Activated CD8-positive, alpha-beta memory T cell treated with anti-CD3 and anti-CD28 coated beads, Interleukin-2, amount 10 ng/mL, durations not matched to agents 7 days and 5 days (primary cell): ENCODE results near the gene OR2G2. TPM values are rescaled to one million over a fixed set of nuclear protein-coding genes. Genes with fewer than 3 reads are reported as not detected.

Experiments used
- ATAC-seq: fragments of 150-1000 bp; cut with Tn5 transposase; one replicate; pipeline ENCODE4 v1.10.0; 2021; ENCODE audit warnings: moderate library complexity
- CTCF ChIA-PET: fragments of 350-600 bp; sonication (Branson Sonifier 250); formaldehyde crosslinking; loops from one replicate; lab custom pipeline; 2021; ENCODE audit warnings: antibody characterized with exemption; lab: Charles Lee
- DNase-seq: peaks from one replicate; pipeline ENCODE4 v3.0.0-alpha.2; 2020
- H3K27ac Mint-ChIP-seq: one replicate; pipeline ENCODE4 v1.8.0; 2021; ENCODE audit warnings: mild to moderate bottlenecking, mixed read lengths
- H3K27me3 Mint-ChIP-seq: one replicate; pipeline ENCODE4 v1.8.0; 2021; ENCODE audit warnings: mixed read lengths
- H3K36me3 Mint-ChIP-seq: one replicate; pipeline ENCODE4 v1.8.0; 2021; ENCODE audit warnings: mild to moderate bottlenecking, mixed read lengths
- H3K4me1 Mint-ChIP-seq: one replicate; pipeline ENCODE4 v1.8.0; 2021; ENCODE audit warnings: mixed read lengths
- H3K4me3 Mint-ChIP-seq: one replicate; pipeline ENCODE4 v1.8.0; 2021; ENCODE audit warnings: mild to moderate bottlenecking, moderate library complexity, mixed read lengths
- H3K9me3 Mint-ChIP-seq: one replicate; pipeline ENCODE4 v1.8.0; 2022; ENCODE audit warnings: low read depth, mixed read lengths
- total RNA-seq, 2 experiments: library from RNA; stranded (reverse); gene quantifications; one replicate each; pipeline ENCODE4 v1.2.3, GENCODE V29; 2021

The OR2G2 gene
- total RNA-seq, 2 experiments from 2014 or later: not detected

DNA sequence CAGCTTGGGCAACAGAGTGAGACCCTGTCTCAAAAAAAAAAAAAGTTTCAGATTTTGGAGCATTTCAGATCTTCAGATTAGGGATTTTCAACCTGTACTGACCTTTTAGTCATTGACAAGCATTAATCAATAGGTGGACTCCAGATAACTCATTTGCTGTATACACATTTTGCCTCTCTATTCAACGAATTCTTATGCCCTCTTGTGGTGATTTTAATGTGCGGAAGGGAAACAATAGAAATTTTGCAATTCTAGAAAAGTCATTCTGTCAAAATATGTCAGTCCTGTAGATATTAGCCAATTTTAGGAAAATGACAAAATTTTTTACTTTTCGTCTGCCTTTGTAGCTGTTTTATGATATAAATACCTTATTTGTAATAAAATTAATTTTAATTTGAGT is 11.6 kb upstream of the OR2G2 start:
- H3K4me3 Mint-ChIP-seq: no peak overlapping the region
- H3K27me3 Mint-ChIP-seq: no peaks in the 10 kb centered on the region
- ATAC-seq (no peak), DNase-seq (no peak)
- H3K36me3 Mint-ChIP-seq: peaks cover 1% of the 10 kb centered on the region
- CTCF ChIA-PET: interaction anchor here (0.6 kb wide), 1 partner anchor 187 kb away, joined by 3 read pairs; no protein-coding TSS in a partner anchor
- H3K9me3 Mint-ChIP-seq: no peaks in the 10 kb centered on the region
- H3K27ac Mint-ChIP-seq: no peak overlapping the region
- no peaks in the 10 kb centered on the region for H3K4me1 Mint-ChIP-seq

DNA sequence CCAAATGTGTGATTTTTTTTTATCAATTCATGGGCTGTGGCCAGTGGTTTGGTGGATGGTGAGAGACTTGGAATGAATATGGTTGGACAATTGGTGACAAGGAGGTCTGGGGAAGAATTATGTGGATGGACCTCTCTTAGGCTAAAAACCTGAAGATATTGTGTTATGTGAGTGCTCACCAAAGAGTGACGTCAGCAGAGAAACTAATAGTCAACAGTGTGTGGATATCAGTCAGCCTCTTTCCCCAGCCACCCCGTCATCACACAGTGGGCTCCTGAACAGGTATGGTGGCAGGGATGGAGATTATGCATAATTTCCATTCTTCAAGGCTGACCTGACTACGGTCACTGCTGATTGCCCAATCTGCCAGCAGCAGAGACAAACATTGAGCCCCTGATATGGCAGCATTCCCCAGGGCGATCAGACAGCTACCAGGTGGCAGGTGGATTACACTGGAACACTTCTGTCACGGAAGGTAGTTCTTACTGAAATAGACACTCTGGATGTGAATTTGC is 9.2 kb upstream of the OR2G2 start:
- no peak for DNase-seq
- CTCF ChIA-PET: no interaction called here
- no peak overlapping the region for H3K4me3 Mint-ChIP-seq
- no peaks in the 10 kb centered on the region for H3K4me1 Mint-ChIP-seq
- H3K27me3 Mint-ChIP-seq: no peaks in the 10 kb centered on the region
- ATAC-seq: no peak
- H3K27ac Mint-ChIP-seq: no peak overlapping the region
- no peaks in the 10 kb centered on the region for H3K9me3 Mint-ChIP-seq
- H3K36me3 Mint-ChIP-seq: no peaks in the 10 kb centered on the region

DNA sequence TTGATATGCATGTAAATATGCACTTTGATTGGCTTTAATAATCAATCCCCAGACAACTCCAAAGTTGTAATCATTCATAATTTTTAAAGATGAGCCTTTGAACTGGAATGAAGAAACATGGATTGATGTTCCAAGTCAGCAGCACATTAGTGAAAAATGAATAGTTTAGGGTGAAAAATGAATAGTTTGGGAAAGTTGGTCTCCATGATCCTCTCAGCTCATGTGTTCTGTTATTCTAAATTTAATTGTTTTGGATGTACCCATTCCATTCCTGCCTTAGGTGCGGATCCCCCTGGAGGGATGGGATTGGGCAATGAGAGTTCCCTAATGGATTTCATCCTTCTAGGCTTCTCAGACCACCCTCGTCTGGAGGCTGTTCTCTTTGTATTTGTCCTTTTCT is 17.1 kb downstream of the OR2G2 start, which contains the start of gene OR2G3:
Gene OR2G3, plus strand, starts transcription at position 301 of the 400 bp plus-strand sequence. Its CDS starts 0 bp downstream, at position 301.
- ATAC-seq (no peak), DNase-seq (no peak)
- H3K27ac Mint-ChIP-seq: no peak within 1 kb of the TSS
- no peaks in the 10 kb centered on the region for H3K4me1 Mint-ChIP-seq
- H3K4me3 Mint-ChIP-seq: no peak within 1 kb of the TSS
- no peaks in the 10 kb centered on the region for H3K36me3 Mint-ChIP-seq
- H3K9me3 Mint-ChIP-seq: no peaks in the 10 kb centered on the region
- CTCF ChIA-PET: no interaction called here
- no peaks in the 10 kb centered on the region for H3K27me3 Mint-ChIP-seq

DNA sequence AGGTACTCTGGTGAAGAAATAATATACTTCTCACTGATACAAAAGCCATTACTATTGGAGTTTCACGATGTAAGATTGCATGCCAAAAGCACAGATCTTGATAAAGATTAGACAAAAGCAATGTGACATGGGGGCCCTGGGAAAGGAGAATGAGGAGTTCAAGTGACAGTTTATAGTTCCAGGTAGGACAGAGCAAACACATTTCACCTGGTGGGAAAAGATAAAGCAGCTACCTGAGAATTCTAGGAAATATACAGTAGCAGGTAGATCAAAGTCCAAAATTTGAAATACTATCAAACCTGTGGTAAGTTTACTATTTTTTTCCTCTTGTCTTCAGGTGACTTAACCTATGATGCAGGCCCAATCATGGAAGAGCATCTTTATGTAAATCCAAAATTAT is 25.2 kb downstream of the OR2G2 start:
- DNase-seq: no peak
- CTCF ChIA-PET: no interaction called here
- ATAC-seq: no peak
- Mint-ChIP-seq H3K4me1 (no peaks in the 10 kb centered on the region), H3K27me3 (no peaks in the 10 kb centered on the region), H3K27ac (no peak overlapping the region), H3K36me3 (no peaks in the 10 kb centered on the region), H3K9me3 (no peaks in the 10 kb centered on the region), H3K4me3 (no peak overlapping the region)

DNA sequence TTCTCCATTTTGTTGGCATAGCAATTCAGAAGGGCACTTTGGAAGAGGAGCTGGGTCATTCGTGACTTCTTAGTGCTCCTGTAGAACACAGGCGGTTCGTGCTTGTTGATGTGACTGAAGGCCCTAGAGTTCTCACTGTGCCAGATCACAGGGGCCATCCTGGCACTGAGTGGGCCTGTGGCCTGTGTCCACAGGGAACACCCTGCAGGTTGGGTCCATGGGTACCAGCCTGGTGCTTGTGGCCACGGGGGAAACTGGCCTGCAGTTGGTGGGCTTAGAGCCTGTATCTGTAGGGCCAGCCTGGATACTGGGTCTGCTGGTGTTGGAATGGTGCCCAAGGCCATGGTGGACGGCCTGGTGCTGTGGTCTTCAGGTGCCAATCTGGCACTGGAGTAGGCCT is 26.5 kb downstream of the OR2G2 start:
- no peak overlapping the region for H3K27ac Mint-ChIP-seq
- no peaks in the 10 kb centered on the region for H3K27me3 Mint-ChIP-seq
- no peak overlapping the region for H3K4me3 Mint-ChIP-seq
- no peak for DNase-seq
- no peaks in the 10 kb centered on the region for H3K36me3 Mint-ChIP-seq
- H3K4me1 Mint-ChIP-seq: no peaks in the 10 kb centered on the region
- no peaks in the 10 kb centered on the region for H3K9me3 Mint-ChIP-seq
- no peak for ATAC-seq
- CTCF ChIA-PET: no interaction called here

DNA sequence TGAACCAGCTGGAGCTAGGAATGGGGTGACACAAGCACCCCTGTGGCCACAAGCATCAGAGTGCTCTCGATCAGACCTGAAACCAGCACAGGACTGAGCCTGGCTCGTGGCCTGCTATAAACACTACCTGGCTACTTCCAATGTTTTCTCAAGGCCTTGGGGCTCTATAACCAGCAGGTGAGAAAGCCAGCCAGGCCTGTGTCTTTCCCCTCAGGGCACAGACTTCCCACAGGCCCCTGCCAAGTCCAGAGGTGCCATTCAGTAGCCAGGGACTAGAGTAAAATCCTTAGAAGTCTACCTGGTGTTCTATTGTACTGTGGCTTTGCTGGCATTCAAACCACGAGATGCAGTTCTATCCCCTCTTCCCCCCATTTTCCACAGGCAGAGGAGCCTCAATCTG is 39.8 kb downstream of the OR2G2 start:
- Mint-ChIP-seq H3K27me3 (no peaks in the 10 kb centered on the region), H3K9me3 (peaks cover 2% of the 10 kb centered on the region), H3K36me3 (no peaks in the 10 kb centered on the region), H3K4me1 (no peaks in the 10 kb centered on the region), H3K4me3 (no peak overlapping the region), H3K27ac (no peak overlapping the region)
- CTCF ChIA-PET: no interaction called here
- DNase-seq: no peak
- no peak for ATAC-seq

DNA sequence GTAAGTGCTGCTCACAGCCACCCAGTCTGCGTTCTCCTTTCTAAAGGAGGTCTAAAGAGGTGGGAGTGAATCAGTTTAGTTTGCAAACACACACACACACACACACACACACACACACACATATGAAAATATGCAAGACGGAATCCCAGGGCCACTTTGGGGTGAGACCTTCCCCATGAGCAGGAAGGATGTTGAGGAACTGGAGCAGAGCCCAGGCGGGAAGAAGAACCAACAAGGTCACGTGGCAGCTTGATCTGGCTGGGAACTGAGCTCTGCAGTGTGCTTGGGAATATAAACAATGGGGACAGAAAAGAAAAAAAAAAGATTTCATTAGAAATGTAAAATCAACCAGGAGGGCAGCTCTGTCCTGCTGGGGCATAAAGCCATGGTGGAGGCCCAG is 49.9 kb downstream of the OR2G2 start:
- Mint-ChIP-seq H3K9me3 (no peaks in the 10 kb centered on the region), H3K4me3 (no peak overlapping the region), H3K27me3 (peaks cover 5% of the 10 kb centered on the region), H3K36me3 (no peaks in the 10 kb centered on the region), H3K4me1 (no peaks in the 10 kb centered on the region), H3K27ac (no peak overlapping the region)
- ATAC-seq (no peak), DNase-seq (no peak)
- CTCF ChIA-PET: no interaction called here

DNA sequence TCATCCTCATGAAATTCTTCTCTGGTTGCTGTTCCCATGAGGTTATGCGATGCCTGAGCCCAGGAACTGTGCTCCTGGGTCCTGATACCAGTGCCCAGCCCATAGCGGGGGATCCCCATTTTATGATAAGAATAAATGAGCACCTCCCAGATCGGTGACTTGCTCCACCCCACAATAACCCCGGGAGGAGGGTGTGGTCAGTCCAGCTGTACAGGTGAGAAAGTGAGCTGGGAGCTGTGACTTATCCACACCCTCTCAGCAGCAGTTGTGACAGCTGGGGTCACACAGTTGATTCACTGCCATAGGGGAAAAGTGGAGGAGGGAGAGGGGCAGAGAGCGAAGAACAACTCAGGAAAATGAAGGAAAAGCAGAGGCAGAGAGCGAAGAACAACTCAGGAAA is 50.6 kb downstream of the OR2G2 start:
- ATAC-seq (no peak), DNase-seq (no peak)
- peaks cover 5% of the 10 kb centered on the region for H3K27me3 Mint-ChIP-seq
- CTCF ChIA-PET: no interaction called here
- no peaks in the 10 kb centered on the region for H3K4me1 Mint-ChIP-seq
- H3K4me3 Mint-ChIP-seq: no peak overlapping the region
- no peak overlapping the region for H3K27ac Mint-ChIP-seq
- H3K36me3 Mint-ChIP-seq: no peaks in the 10 kb centered on the region
- H3K9me3 Mint-ChIP-seq: no peaks in the 10 kb centered on the region

Other genes with a start within 250 kb of the OR2G2 start
- gene NLRP3, start 172.2 kb upstream of the OR2G2 start, total RNA-seq: under 1 TPM; 0.33 to 0.44 TPM
- gene OR2B11, start 130.3 kb upstream of the OR2G2 start, total RNA-seq: not detected
- not detected for gene OR2C3, start 51.9 kb upstream of the OR2G2 start, total RNA-seq
- gene GCSAML, start 39.2 kb upstream of the OR2G2 start, total RNA-seq: not detected
- gene OR2G3, start 17.2 kb downstream of the OR2G2 start, total RNA-seq: not detected
- not detected for gene OR13G1, start 91.4 kb downstream of the OR2G2 start, total RNA-seq
- gene OR6F1, start 128.3 kb downstream of the OR2G2 start, total RNA-seq: not detected
- gene OR14K1, start 150.3 kb downstream of the OR2G2 start, total RNA-seq: not detected
- gene OR14A2, start 159.8 kb downstream of the OR2G2 start, total RNA-seq: not detected
- not detected for gene OR1C1, start 172.2 kb downstream of the OR2G2 start, total RNA-seq
- gene OR14A16, start 235.8 kb downstream of the OR2G2 start, total RNA-seq: not detected